Measurements from ENCODE around the gene SAMD8.

The SAMD8 gene

DNA sequence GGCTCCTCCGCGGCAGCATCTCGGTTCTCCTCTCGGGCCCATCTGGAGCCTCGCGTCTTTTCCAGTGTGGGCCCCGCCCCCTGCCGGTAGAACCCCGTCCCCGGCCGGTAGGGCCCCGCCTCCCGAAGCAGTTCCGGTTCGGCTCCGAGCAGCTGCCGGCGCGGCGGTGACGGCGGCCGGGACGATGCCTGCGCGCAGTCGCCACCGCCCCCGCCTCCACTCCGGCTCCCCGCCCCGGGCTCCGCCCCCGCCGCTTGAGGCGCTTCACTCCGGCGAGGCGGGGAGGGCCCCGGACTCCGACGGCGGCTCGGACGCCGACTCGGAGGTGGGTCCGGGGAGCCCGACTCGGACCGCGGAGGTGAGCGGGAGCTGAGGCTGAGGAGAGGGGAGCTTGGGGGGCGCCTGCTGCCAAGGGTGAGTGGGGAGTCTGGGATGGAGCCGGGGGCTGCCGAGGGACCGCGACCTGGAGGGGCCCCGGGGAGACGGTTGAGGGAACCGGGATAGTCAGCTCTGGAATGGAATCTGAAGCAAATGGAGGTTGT is at the start of gene SAMD8:
Gene SAMD8 (plus strand): TSS at position 292 of the 542 bp plus-strand sequence. CDS start 38,873 bp downstream, outside the sequence.
- no peak for FAIRE-seq

DNA sequence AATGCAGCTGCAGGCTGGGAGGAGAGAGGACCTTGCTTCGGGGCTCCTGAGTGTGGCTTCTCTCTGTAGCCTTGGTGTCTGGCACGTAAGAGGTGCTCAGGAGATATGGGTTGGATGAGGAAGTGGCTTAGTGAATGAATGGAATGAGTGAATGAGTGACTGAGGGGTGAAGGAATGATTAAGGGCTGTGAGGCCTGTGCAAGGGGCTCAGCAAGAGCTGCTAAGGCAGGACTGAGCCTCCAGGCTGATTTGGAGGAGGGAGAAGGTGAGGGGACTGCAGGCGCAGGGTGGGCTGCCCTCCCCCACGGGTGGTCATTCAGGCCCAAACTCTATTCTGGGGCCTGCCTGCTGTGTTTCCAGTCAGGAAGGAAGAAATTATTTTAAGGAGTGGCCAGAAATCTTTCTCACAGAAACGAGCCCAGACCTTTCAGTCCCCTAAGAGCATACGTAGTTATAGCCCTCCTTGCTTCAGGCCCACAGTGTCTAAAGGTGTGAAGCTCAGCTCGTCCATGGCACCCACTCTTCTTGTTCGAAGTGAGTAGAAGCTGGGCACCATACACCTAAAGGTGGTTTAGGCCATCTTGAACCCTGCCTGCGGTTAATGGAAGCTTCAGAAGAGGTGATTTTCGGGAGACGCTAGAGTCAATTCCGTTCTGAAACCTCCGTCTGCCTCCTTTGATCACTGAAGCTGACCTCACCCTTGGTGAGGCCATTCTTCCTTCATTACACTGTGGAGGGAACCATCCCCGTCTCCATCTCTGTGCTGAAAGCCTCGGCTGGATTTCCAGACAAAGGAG is 49.5 kb upstream of the SAMD8 start:
- no peak for FAIRE-seq

DNA sequence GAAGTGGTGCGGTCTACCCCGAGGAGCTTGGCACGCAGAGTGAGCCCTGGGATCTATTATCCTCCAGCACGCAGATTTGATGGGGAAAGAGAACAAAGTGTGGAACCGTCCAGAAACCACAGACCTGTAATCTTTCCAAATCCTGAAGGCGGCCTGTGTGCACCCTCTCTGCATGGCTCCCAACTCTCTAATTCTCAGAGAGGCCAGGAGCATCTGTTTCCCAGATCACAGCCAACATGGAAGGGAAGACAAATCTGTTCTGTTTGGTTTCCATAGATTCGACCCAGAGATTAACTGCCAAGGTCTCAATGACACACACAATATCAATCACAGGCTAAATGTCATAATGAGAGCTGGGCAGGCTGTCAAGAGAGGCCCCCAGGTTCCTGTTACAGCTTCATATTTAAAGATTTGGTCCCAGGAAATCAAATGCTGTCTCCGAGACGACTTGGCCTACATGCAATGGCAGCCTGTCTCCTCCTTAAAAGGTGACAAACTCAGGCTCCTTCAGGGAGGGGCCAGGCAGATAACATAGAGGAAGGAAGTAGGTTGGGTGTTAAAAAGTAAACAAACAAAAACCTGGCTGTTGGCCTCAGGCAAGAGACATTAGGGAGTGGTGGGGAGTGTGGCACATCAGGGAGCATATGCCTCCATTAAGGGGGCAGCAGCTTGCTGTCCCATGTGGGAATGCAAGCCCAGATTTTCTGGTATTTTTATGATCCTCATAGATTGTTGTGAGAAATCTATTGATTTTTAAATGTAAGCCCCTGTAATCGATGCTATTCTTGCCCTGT is 48.8 kb upstream of the SAMD8 start:
- FAIRE-seq = no peak

DNA sequence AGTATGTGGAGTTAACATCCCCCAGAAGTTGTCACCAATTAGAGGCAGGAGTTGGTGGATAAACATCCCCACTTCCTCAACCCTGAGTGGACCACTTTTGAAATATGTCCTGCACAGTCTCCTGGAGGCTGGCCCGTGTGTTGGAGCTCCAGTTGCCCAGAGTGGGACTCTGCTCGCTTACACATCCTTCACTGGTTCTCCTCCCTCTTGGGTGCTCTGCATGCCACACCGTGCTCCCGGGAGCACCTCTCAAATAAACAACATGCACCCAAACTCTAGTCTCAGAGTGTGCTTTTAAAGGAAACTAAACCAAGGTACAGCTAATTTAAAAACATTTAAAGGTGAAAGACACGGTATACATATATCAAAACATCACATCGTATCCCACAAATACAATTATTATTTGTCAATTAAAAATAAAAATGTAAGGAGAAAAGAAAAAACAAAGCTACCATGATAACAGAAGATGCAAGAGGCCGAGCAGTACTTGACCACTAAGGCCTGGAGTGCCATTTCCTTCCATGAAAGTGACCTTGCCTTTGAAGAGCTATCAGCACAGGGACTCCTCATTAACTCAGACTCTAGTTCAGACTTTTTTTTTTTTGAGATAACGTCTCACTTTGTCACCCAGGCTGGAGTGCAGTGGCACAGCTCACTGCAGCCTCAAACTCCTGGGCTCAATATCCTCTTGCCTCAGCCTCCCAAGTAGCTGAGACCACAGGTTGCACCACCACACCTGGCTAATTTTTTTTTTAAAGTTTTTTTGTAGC is 47.8 kb upstream of the SAMD8 start:
- no peak for FAIRE-seq

DNA sequence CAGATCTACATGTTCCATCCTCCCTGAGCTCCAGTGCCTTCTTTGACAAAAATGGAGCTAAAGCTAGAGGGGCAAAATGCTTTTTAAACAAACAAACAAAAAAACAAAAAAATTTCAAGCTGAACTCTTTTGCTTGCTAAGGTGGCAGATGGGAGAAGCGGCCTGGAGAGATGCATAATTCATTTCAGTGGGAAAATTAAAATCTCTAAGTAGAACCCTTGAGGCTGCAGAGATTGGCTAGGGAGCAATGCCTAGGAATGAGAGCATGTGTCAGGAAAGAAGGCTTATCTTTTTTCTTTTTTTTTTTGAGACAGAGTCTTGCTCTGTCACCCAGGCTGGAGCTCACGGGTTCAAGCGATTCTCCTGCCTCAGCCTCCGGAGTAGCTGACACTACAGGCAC is 46.4 kb upstream of the SAMD8 start:
- FAIRE-seq = no peak

DNA sequence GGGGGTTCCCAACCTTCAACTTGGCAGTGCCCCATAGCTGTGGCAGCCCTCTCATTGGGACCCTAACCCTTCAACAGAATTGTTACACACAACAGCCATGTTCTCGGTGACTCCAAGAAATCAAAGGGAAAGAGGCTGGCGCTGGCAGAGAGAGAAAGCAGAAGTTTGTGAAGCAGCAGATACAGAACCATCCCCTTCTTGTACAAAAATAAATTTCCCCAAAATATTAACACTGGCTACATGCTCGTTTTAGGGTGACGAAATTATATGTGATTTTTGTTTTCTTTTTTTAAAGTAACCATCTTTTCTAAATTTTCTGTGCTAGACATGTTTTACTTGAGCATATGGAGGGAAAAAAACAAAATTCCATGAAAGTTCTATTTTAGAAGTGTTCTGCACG is 45.2 kb upstream of the SAMD8 start:
- FAIRE-seq = no peak

DNA sequence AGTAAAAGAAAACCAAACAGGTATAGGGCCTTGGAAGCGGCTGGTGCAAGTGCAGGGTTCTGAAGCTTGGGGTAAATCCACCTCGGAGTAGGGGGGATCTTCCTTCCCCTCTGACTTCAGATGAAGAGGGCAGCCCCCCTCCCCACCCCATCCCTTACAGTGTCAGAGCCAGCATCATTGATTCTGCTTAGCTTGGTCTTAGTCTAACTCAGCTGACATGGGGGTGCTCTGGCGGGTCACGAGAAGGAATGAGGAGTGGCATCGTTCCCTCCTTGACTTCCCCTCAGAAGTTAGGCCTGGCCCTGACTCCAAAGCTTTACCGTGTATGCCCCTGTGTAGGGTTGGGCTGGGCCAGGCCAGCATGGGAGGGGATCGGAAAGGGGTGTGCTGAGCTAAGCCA is 44.2 kb upstream of the SAMD8 start:
- no peak for FAIRE-seq

DNA sequence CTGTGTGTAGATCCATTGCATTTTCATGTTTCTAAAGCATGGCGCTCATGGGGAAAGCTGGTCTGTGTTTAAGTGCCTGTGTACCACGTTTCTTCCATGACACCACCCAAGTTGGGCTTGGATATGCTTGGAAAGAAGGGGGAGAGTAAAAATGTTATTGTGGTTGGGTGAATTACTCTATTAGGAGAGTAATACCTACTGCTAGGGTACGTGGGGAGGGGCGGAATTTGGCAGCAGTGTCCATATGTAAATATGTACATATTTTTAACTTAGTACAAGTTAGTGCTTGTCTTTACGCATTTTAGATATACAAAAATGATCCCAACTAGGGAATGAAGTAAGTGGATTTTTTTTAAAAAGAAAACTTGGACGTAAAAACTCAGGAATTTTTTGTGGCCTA is 42.9 kb upstream of the SAMD8 start:
- no peak for FAIRE-seq

DNA sequence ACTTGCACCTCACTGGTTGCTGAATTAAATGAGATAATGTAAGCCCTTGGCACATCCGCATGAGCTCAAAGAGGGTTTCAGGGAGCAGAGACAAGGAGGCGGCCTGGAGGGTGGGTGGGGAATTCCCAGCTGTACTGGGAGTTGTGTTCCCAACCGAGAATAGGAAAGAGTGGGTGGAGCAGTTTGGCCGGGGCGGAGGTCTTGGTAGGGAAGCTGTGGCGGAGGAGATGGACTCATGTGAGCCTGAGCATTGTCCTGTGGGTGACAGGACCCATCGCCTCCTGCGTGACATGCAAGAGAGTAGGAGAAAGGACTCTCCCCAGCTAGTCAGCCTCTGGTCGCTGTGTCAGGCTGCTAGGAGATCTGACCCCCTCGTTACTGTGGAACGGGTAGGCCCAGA is 41.0 kb upstream of the SAMD8 start:
- no peak for FAIRE-seq

DNA sequence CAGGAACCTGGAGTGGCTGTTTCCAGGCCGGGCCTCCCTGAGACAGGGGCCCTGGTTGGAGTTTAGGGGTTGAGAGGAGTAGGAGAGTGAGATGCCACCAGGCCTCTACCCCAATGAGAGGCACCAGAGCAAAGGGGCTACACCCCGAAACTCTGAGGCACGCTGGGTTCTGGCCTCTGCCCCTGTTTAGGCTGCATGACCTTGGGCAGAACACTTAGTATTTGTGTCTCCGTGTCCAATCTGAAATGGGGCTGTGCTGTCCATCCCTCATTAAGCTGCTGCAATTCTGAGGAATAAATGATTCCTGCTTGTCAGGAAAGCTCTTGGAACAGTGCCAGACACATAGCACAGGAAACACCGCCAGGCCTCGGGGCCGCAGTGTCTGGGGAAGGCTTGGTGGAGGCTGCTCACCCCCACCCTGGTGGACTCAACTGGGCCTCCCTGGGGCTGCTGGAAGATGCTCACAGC is 40.5 kb upstream of the SAMD8 start:
- no peak for FAIRE-seq

DNA sequence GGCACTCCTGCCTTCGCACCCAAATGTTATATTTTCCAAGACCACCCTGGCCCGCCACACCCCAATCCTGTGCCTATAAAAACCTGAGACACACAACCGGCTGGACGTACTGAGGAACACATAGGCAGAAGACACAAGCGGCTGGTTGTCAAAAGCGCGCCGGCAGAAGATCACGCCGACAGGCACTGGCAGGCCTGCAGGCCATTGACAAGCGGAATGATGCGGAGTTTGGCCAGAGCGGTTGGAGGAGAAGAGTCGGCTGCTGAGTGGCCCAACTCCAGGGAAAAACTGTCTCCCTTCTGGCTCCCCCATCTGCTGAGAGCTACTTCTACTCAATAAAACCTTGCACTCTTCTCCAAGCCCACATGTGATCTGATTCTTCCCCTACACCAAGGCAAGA is 39.7 kb upstream of the SAMD8 start:
- no peak for FAIRE-seq

DNA sequence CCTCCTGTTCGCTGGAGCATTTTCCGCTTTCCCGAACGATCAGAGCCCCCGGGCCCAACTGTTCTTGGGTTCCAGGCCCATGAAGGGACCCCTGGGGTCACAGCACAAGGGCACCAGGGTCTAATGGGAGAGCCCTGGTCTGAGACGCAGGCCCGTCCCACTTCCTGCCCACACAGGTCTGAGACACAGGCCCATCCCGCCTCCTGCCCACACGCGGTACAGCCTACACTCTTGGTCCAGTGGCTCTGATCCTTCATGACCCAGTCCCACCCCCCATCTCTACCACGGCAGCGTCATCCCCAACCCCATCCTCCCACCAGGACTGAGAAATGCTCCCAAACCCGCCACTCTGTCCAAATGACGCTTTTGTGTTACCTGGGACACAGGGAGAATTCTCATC is 38.7 kb upstream of the SAMD8 start:
- FAIRE-seq = no peak

DNA sequence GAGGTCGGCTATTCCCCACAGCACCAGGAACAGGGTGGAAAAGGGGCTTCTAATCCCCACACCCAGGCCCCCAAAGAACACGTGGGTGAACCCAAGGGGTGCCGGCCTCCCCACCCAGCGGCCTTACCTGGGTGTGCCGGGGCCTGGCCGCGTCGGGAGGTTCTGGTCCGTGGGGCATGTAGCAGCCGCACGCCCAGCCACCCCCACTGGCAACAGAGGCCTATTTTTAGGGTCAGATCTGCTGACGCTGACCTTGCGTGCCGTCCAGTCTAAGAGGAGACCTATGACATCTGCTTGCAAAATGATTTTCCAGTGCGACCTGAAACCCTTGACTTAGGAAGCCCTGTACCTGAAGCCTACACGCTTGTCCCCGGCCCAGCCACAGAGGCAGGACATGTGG is 38.0 kb upstream of the SAMD8 start:
- no peak for FAIRE-seq

DNA sequence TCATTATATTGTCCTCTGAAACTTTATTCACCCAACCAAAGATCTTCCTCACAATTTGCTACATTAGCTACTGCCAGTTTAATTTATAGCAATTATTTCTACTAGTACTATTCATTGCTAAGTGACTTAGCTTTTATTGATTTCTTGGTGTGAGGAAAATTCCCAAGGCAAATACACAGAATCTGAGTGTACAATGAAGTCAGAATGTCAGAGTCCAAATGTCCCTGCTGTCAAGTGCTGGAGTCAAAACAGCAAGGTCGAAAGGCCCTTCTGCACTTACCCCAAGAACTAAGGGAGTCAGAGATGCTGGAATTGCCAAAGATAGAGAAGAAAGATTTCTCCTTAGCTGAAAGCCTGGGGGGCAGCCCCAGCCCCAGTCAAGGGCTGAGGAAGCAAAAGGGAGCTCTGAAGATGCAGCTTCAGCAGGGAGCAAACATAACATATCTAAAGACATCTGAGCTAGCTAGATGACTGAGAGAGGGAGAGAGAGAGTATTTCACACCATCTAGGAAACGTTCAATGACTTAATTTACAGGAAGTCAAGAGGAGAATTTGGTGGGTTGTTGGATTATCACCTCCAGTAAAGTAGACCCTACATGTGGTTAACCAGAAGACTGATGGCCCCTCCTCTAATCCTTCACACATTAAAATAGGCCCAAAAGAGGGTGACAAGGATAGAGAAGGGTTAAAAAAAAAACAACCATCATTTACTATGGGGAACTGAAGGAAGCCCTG is 36.6 kb upstream of the SAMD8 start:
- FAIRE-seq = no peak

DNA sequence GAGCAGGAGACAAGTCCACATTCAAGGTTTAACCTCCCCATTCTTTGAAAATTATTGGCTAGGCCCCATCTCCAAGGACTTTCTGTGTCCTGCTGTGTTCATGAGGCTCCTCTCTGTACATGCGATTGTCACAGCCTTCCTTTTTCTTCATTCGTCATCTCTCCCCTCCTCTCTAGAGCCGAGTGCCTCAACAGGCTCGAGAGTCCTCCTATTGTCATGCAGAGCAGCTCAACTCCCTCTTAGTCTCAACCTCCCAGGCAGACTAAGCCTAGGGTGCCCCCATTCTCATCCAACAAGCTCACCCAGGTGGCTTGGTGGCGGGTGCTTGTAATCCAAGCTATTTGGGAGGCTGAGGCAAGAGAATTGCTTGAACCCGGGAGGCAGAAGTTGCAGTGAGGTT is 35.1 kb upstream of the SAMD8 start:
- no peak for FAIRE-seq

DNA sequence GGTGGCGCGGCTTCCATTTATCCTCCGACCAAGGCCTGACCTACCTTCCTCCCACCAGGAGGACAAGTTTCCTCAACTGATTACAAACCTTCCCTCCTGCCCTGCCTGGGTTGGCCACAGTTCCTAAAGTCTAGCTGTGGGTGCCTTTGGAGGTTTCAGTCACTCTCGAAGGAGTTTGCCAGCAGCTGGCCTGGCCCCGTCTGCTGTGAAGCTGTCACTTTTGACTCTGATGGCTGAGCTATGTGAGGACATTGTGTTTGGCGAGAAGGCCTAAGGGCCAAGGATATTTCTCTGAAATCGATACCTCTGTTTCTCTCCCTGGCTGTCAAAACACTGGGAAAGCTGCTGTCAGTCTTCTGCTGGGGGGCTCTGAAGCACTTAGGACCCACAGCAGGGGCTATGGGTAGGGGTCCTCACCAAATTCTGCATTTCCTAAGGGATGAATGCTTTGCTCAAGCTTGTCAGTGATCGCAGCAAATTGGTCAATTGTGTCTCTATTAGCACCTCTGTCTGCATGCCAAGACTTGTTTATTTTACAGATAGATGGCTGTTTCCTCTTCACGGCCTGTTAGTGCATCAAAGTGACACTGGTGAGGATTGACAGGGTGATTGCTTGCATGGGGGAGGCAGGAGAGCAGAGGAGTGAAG is 31.9 kb upstream of the SAMD8 start:
- no peak for FAIRE-seq

DNA sequence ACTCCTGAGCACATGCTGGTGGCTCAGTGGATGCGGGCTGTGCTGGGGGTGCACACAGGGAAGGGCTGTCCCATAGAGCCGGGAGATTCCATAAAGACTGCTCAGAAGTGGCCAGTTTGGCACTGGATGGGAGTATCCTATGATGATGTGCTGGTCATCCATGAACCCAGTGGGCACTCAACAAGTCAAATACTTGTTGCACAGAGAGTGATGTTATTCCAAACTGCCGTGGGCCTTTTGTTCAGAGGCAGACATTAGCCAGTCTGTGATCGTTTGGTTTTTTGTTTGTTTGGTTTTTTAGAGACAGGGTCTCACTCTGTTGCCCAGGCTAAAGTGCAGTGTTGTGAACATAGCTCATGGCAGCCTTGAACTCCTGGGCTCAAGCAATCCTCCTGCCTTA is 30.9 kb upstream of the SAMD8 start:
- no peak for FAIRE-seq

DNA sequence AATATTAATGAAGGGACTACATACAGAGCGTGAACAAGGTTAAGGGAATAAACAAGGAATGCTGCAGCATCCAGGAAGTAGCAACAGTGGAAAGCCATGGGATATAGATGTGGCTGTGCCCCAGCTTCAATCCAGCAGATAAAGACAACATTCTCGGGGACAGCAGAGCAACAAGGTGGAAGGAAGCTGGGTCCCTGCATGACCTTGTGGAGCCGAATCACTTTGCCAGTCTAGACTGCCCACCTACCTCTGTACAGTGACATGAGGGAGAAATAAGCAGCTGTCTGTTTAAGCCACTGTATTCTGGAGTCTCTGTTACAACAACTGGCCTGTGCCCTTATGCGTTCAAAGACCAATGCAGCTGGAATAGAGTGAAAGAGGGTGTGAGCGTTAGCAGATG is 30.1 kb upstream of the SAMD8 start:
- no peak for FAIRE-seq

DNA sequence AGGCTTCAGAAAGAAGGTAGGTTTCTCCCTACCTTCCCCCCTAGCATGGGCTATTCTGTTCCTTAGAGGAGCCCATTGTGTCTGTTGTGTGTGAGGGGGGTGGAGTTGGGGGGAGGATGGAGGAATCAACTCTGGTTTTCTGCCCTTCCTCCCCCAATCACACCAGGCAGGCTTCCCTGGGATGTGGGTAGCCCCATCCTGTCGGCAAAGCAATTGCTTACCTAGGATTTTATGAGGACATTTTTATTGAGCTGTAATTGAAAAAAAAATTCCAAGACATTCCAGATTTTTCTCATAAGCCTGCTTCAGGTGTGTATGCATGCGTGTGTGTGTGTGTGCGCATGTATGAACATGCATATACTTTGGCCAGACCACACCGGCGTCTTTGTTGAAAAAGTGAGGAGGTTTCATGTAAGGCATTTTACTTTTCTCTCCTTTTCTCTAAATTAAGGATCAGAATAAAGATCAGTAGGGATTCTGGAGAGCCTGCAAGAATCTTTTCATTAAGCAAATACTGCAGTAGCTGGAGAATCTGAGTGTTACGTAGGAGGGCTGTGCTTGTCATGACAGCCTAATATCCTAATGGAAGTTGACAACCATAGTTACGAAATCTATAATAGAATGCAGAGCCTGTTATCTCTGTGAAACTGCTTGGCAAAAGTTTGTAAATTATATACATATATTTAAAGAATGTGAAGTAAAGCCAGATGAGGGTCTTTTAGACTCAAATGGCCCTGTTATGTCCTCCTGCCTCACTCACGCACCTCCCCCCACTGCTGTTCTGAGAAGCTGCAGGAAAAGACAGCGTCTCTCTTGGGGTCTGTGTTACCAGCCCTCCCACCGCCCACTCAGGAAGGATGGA is 27.3 kb upstream of the SAMD8 start:
- no peak for FAIRE-seq

DNA sequence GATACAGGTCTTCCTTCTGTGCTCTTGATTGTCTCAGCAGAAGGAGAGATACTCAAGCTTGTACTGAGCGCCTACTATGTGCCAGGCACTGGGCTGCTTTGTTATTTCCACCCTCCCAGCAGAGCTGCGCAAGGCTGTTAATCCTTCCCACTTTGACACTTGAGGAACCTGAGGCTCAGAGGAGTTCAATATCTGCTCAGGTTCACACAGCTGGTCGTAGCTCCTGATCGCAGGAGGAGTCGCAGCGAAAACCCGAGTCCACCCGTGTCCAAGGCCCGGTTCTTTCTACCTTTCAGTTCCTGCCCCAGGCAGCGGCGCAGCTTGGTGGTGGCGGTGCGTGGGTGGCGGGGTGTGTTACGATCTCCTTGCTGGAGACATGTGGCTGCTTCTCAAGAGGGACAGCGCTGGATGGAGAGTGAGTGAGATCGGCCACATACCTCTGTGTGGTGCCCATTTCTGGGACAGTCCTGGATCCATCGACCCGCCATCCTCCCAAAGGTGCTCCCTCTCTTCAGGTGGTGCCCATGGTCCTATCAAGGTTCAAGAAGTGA is 26.5 kb upstream of the SAMD8 start:
- no peak for FAIRE-seq
